ENCODE results near the gene LGALS1. TPM values are rescaled to one million over a fixed set of nuclear protein-coding genes. Genes with fewer than 3 reads are reported as not detected.
"Not testable (repeated sequence)": the region's sequence is repeated elsewhere in the genome, so short reads cannot be mapped to it uniquely, and the experiment has no call there.

LGALS1 gene
- total and polyA plus RNA-seq, 5 donors from 2014 or later: 209 to 829 (median 402) TPM

DNA sequence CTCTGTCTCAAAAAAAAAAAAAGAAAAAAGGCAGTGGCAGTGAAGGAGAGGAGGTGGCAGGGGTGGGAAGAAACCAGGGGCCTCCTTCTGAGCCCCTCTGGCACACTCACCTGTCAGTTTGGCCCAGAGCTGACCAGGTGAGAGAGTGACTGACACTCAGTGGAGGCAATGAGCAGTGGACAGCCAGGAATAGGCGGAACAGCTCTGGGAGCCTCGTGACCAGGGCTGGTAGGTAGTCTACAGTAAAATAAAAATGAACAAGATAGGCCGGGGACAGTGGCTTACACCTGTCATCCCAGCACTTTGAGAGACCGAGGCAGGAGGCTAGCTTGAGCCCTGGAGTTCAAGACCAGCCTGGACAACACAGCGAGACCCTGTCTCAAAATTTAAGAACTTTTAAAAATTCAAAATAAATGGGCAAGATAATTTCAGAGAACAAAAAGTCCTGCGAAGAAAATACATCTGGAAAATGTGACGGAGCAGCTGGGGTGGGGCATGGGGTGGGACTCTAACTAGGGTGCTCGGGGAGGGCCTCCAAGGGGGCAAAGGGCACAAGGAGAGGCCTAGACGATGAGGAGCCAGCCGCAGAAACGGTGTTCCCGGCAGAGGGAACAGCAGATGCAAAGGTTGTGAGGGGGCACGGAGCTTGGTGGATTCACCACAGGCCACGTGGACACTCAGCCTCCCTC, 20.7 kb upstream of the LGALS1 start:
- Mint-ChIP-seq H3K9me3 (no peaks in the 10 kb centered on the region), H3K27me3 (no peaks in the 10 kb centered on the region), H3K27ac (peak overlapping the region in 2 of 3 donors; percentile 14 to 46), H3K4me1 (peaks cover 0 to 28% (median 11%) of the 10 kb centered on the region in 4 donors), H3K4me3 (no peak overlapping the region), H3K36me3 (peaks cover 3% of the 10 kb centered on the region)
- Histone ChIP-seq H3K4me3 (ENCODE audit: low read depth, low read length) (no peak overlapping the region), H3K4me1 (ENCODE audit: control insufficient read depth, insufficient read depth, low read length, poor library complexity, severe bottlenecking) (peaks cover 13% of the 10 kb centered on the region), H3K27ac (ENCODE audit: insufficient read depth, low read length, poor library complexity, severe bottlenecking) (no peak overlapping the region), H3K36me3 (ENCODE audit: control insufficient read depth, insufficient read depth, low read length) (peaks cover 44% of the 10 kb centered on the region), H3K27me3 (ENCODE audit: control insufficient read depth, insufficient read depth, low read length) (no peaks in the 10 kb centered on the region), H3K9me3 (ENCODE audit: control insufficient read depth in 2 of 2, low read length in 2 of 2) (no peaks in the 10 kb centered on the region)
- DNase-seq: no peak
- no peak for ATAC-seq (ENCODE audit: low read depth in 2 of 2)

DNA sequence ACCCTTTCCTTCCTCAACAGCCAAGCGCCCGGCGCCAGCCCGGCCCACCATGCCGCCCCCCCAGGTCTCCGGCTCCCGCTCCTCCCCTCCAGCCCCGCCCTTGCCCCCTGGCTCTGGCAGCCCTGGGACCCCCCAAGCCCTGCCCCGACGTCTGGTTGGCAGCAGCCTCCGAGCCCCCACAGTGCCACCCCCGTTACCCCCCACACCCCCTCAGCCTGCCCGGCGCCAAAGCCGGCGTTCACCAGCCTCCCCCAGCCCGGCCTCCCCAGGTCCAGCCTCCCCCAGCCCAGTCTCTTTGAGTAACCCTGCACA, 20.2 kb upstream of the LGALS1 start:
- H3K27me3 ChIP-seq (ENCODE audit: control insufficient read depth, insufficient read depth, low read length): no peaks in the 10 kb centered on the region
- H3K4me3 ChIP-seq (ENCODE audit: low read depth, low read length): no peak overlapping the region
- no peaks in the 10 kb centered on the region for H3K9me3 ChIP-seq (ENCODE audit: control insufficient read depth in 2 of 2, low read length in 2 of 2)
- H3K27ac ChIP-seq (ENCODE audit: insufficient read depth, low read length, poor library complexity, severe bottlenecking): no peak overlapping the region
- ATAC-seq (ENCODE audit: low read depth in 2 of 2) (no peak), DNase-seq (no peak)
- Mint-ChIP-seq H3K27ac (no peak overlapping the region), H3K4me3 (no peak overlapping the region), H3K27me3 (no peaks in the 10 kb centered on the region), H3K36me3 (no peaks in the 10 kb centered on the region), H3K9me3 (no peaks in the 10 kb centered on the region), H3K4me1 (peaks cover 0 to 33% (median 16%) of the 10 kb centered on the region in 4 donors)
- peaks cover 39% of the 10 kb centered on the region for H3K36me3 ChIP-seq (ENCODE audit: control insufficient read depth, insufficient read depth, low read length)
- H3K4me1 ChIP-seq (ENCODE audit: control insufficient read depth, insufficient read depth, low read length, poor library complexity, severe bottlenecking): peaks cover 18% of the 10 kb centered on the region

DNA sequence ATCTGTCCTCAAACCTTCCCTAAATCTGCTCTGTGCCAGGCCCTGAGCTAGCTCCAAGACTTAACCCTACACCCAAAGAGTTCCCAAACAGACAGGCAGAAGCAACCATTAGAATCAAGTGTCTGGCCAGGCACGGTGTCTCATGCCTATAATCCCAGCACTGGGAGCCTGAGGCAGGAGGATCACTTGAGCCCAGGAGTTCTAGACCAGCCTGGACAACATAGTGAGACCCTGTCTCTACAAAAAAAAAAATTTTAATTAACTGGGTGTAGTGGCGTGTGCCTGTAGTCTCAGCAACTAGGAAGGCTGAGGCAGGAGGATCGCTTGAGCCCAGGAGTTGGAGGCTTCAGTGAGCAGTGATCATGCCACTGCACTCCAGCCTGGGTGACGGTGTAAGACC, 18.9 kb upstream of the LGALS1 start:
- H3K27ac Mint-ChIP-seq: peak overlapping the region in 1 of 3 donors; percentile 65
- peak overlapping the region in 1 of 4 donors; percentile 22 for H3K4me3 Mint-ChIP-seq
- H3K4me1 Mint-ChIP-seq: peaks cover 0 to 46% (median 23%) of the 10 kb centered on the region in 4 donors
- H3K9me3 ChIP-seq (ENCODE audit: control insufficient read depth in 2 of 2, low read length in 2 of 2); DNase-seq; ATAC-seq (ENCODE audit: low read depth in 2 of 2); H3K27me3 Mint-ChIP-seq; H3K27ac ChIP-seq (ENCODE audit: insufficient read depth, low read length, poor library complexity, severe bottlenecking); H3K27me3 ChIP-seq (ENCODE audit: control insufficient read depth, insufficient read depth, low read length); H3K36me3 Mint-ChIP-seq; H3K9me3 Mint-ChIP-seq; H3K4me3 ChIP-seq (ENCODE audit: low read depth, low read length): not testable (repeated sequence)
- peaks cover 29% of the 10 kb centered on the region for H3K4me1 ChIP-seq (ENCODE audit: control insufficient read depth, insufficient read depth, low read length, poor library complexity, severe bottlenecking)
- peaks cover 26% of the 10 kb centered on the region for H3K36me3 ChIP-seq (ENCODE audit: control insufficient read depth, insufficient read depth, low read length)

DNA sequence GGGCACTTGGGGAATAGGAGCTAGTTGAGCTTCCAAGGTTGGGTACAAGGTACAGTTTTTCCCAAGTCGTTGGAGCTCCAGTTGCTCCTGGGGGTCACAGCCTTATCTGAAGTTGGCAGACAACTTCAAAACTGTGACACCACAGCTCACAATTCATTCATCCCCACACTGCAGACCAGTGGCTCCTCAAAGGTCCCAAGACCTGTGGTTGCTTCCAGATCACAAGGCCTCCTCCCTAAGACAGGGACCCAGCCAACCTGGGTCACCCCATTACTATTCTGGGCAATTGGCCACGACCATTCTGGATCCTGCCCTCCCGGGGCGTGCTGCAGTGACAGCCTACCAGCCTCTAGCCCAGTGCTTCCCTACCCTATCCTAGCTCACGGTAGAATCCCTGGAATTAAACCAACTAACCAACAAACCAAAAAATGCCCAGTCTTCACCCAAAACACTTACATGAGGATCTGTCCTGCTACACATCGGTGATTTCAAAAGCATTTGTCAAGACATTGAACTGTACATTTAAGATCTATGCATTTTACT, 17.8 kb upstream of the LGALS1 start:
- Histone ChIP-seq H3K9me3 (ENCODE audit: control insufficient read depth in 2 of 2, low read length in 2 of 2) (no peaks in the 10 kb centered on the region), H3K4me1 (ENCODE audit: control insufficient read depth, insufficient read depth, low read length, poor library complexity, severe bottlenecking) (peaks cover 29% of the 10 kb centered on the region), H3K27me3 (ENCODE audit: control insufficient read depth, insufficient read depth, low read length) (no peaks in the 10 kb centered on the region), H3K27ac (ENCODE audit: insufficient read depth, low read length, poor library complexity, severe bottlenecking) (peak overlapping the region; percentile 81), H3K36me3 (ENCODE audit: control insufficient read depth, insufficient read depth, low read length) (peaks cover 19% of the 10 kb centered on the region), H3K4me3 (ENCODE audit: low read depth, low read length) (peak overlapping the region; percentile 87)
- H3K27me3 Mint-ChIP-seq: no peaks in the 10 kb centered on the region
- H3K27ac Mint-ChIP-seq: peak overlapping the region; percentile 38 to 93 (median 81)
- H3K36me3 Mint-ChIP-seq: peaks cover 3% of the 10 kb centered on the region
- no peak for ATAC-seq (ENCODE audit: low read depth in 2 of 2)
- peak overlapping the region; percentile 81 to 90 (median 87) for H3K4me3 Mint-ChIP-seq
- no peaks in the 10 kb centered on the region for H3K9me3 Mint-ChIP-seq
- no peak for DNase-seq
- peaks cover 0 to 54% (median 29%) of the 10 kb centered on the region in 4 donors for H3K4me1 Mint-ChIP-seq

DNA sequence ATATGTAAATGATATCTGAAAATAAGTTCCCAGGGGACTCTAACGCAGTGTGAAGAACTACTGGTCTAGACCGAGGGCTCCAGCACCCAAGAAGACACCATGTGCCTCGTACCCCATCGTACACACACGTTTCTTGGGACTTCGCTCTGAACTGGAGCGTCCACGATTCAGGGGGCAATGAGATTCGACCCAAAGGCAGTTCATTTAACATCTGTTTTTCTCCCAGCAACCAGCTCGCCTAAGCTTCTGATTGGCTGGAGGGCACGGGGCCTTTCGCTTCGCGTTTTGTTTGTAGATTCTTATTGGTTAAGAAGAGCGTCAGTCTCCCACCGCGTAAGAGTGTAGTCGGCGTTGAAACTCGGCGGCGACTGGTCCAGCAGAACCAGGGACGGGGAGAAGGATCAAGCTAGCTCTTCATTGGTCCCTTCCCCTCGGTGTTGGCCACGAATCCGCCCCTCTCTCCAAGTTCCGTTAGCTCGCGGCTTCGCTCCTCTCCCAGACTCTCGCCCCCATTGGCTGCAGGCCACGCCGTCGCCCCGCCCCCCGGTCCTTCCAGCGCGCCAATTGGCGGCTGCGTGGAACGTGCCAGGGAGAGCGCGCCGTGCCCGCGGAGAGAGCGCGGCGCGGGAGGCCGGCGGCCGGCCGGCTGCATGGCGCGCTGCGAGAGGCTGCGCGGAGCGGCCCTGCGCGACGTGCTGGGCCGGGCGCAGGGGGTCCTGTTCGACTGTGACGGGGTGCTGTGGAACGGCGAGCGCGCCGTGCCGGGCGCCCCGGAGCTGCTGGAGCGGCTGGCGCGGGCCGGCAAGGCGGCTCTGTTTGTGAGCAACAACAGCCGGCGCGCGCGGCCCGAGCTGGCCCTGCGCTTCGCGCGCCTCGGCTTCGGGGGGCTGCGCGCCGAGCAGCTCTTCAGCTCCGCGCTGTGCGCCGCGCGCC, 17.0 kb upstream of the LGALS1 start, which contains the start of gene PDXP:
PDXP (plus strand) TSS at position 591 of the 933 bp plus-strand sequence; CDS start at position 651, 60 bp downstream.
- Histone ChIP-seq H3K4me3 (ENCODE audit: low read depth, low read length) (peak within 1 kb of the TSS; percentile 87), H3K27me3 (ENCODE audit: control insufficient read depth, insufficient read depth, low read length) (no peaks in the 10 kb centered on the region)
- ATAC-seq (ENCODE audit: low read depth in 2 of 2): peak; percentile 95 to 98

DNA sequence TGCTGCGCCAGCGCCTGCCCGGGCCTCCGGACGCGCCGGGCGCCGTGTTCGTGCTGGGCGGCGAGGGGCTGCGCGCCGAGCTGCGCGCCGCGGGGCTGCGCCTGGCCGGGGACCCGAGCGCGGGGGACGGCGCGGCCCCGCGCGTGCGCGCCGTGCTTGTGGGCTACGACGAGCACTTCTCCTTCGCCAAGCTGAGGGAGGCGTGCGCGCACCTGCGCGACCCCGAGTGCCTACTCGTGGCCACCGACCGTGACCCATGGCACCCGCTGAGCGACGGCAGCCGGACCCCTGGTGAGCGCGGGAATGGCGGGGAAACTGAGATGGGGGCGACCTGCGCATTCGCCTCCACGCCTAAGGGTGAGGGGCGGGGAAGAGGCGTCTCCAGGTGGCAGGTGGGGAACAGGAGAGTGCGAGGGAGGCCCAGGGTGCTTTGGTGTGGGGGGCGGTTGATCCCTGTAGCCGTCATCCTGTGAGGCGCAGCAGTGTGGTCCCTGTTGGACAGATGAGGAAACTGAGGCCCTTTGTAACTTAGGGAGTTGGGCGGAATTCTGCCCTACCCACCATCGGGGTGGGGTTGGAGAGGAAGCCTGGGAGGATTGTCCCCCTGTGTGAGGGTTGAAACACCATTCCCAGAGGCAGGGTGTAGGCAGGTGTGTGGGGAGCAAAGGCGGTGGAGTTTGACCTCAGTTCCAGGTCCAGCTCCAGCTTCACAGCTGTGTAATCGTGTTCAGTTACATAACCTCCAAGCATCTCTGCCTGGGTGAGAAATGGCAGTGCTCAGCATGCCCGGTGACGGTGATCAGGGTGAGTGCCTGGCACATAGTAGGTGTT, 16.2 kb upstream of the LGALS1 start:
- peak overlapping the region; percentile 84 to 94 (median 86) for H3K4me3 Mint-ChIP-seq
- H3K27me3 ChIP-seq (ENCODE audit: control insufficient read depth, insufficient read depth, low read length): no peaks in the 10 kb centered on the region
- H3K27ac ChIP-seq (ENCODE audit: insufficient read depth, low read length, poor library complexity, severe bottlenecking): no peak overlapping the region
- H3K36me3 Mint-ChIP-seq: peaks cover 3% of the 10 kb centered on the region
- H3K9me3 Mint-ChIP-seq: no peaks in the 10 kb centered on the region
- peaks cover 29% of the 10 kb centered on the region for H3K4me1 ChIP-seq (ENCODE audit: control insufficient read depth, insufficient read depth, low read length, poor library complexity, severe bottlenecking)
- H3K27me3 Mint-ChIP-seq: no peaks in the 10 kb centered on the region
- no peak for ATAC-seq (ENCODE audit: low read depth in 2 of 2)
- peak in 1 of 3 donors; percentile 35 for DNase-seq
- H3K9me3 ChIP-seq (ENCODE audit: control insufficient read depth in 2 of 2, low read length in 2 of 2): no peaks in the 10 kb centered on the region
- peaks cover 0 to 52% (median 29%) of the 10 kb centered on the region in 4 donors for H3K4me1 Mint-ChIP-seq
- peak overlapping the region; percentile 51 to 90 (median 86) for H3K27ac Mint-ChIP-seq
- peaks cover 6% of the 10 kb centered on the region for H3K36me3 ChIP-seq (ENCODE audit: control insufficient read depth, insufficient read depth, low read length)
- peak overlapping the region; percentile 76 for H3K4me3 ChIP-seq (ENCODE audit: low read depth, low read length)

More for the DNA sequence above, 17.0 kb upstream of the LGALS1 start, which contains the start of gene PDXP:
- H3K4me3 Mint-ChIP-seq: peak within 1 kb of the TSS; percentile 85 to 94 (median 90)
- H3K27ac Mint-ChIP-seq: peak within 1 kb of the TSS; percentile 38 to 93 (median 86)
- H3K36me3 ChIP-seq (ENCODE audit: control insufficient read depth, insufficient read depth, low read length): peaks cover 13% of the 10 kb centered on the region
- H3K4me1 ChIP-seq (ENCODE audit: control insufficient read depth, insufficient read depth, low read length, poor library complexity, severe bottlenecking): peaks cover 29% of the 10 kb centered on the region
- peaks cover 3% of the 10 kb centered on the region for H3K36me3 Mint-ChIP-seq
- DNase-seq: peak; percentile 97 to 100 (median 98)
- no peaks in the 10 kb centered on the region for H3K9me3 Mint-ChIP-seq
- peak within 1 kb of the TSS; percentile 81 for H3K27ac ChIP-seq (ENCODE audit: insufficient read depth, low read length, poor library complexity, severe bottlenecking)
- H3K27me3 Mint-ChIP-seq: no peaks in the 10 kb centered on the region
- H3K9me3 ChIP-seq (ENCODE audit: control insufficient read depth in 2 of 2, low read length in 2 of 2): no peaks in the 10 kb centered on the region
- peaks cover 0 to 53% (median 29%) of the 10 kb centered on the region in 4 donors for H3K4me1 Mint-ChIP-seq
